PC-9 (cell line): Measurements from ENCODE around the gene GPLD1. TPM values are rescaled to one million over a fixed set of nuclear protein-coding genes. Genes with fewer than 3 reads are reported as not detected.

Experiments
- BruUV-seq: library from RNA; stranded (reverse); fragments of 400-500 nt; replicated peaks from 2 replicates; lab custom pipeline; 2021; lab: Mats Ljungman, UMichigan
- CTCF ChIA-PET: fragments of 300-600 bp; sonication (Branson Sonifier 250); formaldehyde crosslinking; loops from one replicate; lab custom pipeline; 2022; ENCODE audit warnings: antibody characterized with exemption; lab: Charles Lee
- POLR2A ChIA-PET: fragments of 300-600 bp; sonication (Branson Sonifier 250); formaldehyde crosslinking; loops from one replicate; lab custom pipeline; 2022; ENCODE audit warnings: antibody characterized with exemption; ENCODE audit not compliant: unreplicated experiment; lab: Charles Lee
- DNase-seq, 2 experiments: peaks; one replicate each; pipeline versions ENCODE4 v3.0.0 to v3.0.0-alpha.2; 2015 to 2022; ENCODE audit warnings: mixed read lengths in 1 of 2
- H2AFZ ChIP-seq: fragments of 200-600 bp; sonication (generic); 2 replicates; pipeline ENCODE4 v1.8.1; 2017; ENCODE audit warnings: antibody characterized with exemption
- H3F3A ChIP-seq: fragments of 200-600 bp; sonication (generic); 2 replicates; pipeline ENCODE4 v1.8.1; 2017; ENCODE audit warnings: antibody characterized with exemption, mild to moderate bottlenecking, low read depth; ENCODE audit not compliant: insufficient read depth
- H3K27ac ChIP-seq: fragments of 200-600 bp; sonication (generic); 2 replicates; pipeline ENCODE4 v1.6.1; 2016; ENCODE audit warnings: mixed run types
- H3K27me3 ChIP-seq: fragments of 200-600 bp; sonication (generic); 2 replicates; pipeline ENCODE4 v1.6.1; 2016; ENCODE audit warnings: low read depth, mixed run types; ENCODE audit not compliant: insufficient read depth
- H3K36me3 ChIP-seq: fragments of 200-600 bp; sonication (generic); 2 replicates; pipeline ENCODE4 v1.6.1; 2016; ENCODE audit warnings: low read depth, mixed run types
- H3K4me1 ChIP-seq: fragments of 200-600 bp; sonication (generic); replicated peaks from 2 replicates; pipeline ENCODE4 v1.6.1; 2016; ENCODE audit warnings: mixed run types; ENCODE audit not compliant: insufficient read depth
- H3K4me2 ChIP-seq: fragments of 200-600 bp; sonication (generic); 2 replicates; pipeline ENCODE4 v1.6.1; 2017; ENCODE audit warnings: mixed run types
- H3K4me3 ChIP-seq: fragments of 200-600 bp; sonication (generic); 2 replicates; pipeline ENCODE4 v1.6.1; 2016; ENCODE audit warnings: mixed run types
- H3K79me2 ChIP-seq: fragments of 200-600 bp; sonication (generic); 2 replicates; pipeline ENCODE4 v1.6.1; 2017; ENCODE audit warnings: low read depth, mixed run types
- H3K9me2 ChIP-seq: fragments of 200-600 bp; sonication (generic); 2 replicates; pipeline ENCODE4 v1.8.1; 2017; ENCODE audit warnings: mild to moderate bottlenecking; ENCODE audit not compliant: insufficient read depth
- H3K9me3 ChIP-seq: fragments of 200-600 bp; sonication (generic); 2 replicates; pipeline ENCODE4 v1.8.1; 2016; ENCODE audit warnings: low read depth; ENCODE audit not compliant: insufficient read depth
- H4K20me1 ChIP-seq: fragments of 200-600 bp; sonication (generic); 2 replicates; pipeline ENCODE4 v1.8.1; 2017; ENCODE audit not compliant: insufficient read depth
- EZH2 ChIP-seq: fragments of 200-600 bp; sonication (generic); IDR thresholded peaks from 2 replicates; pipeline ENCODE4 v1.8.0; 2017; ENCODE audit warnings: antibody characterized with exemption, low read depth
- intact Hi-C: fragments of 100-400 bp; cut with micrococcal nuclease; formaldehyde crosslinking; loops from one replicate; pipeline ENCODE4 v1.10.0; 2022; ENCODE audit not compliant: unreplicated experiment
- total RNA-seq: library from RNA; stranded (reverse); gene quantifications from 2 replicates; pipeline ENCODE4 v1.2.3, GENCODE V29; 2021
- TF ChIP-seq, protein P1 (sequence below): fragments of 200-600 bp; sonication (generic); conservative IDR thresholded peaks from 2 replicates; pipeline ENCODE4 v1.6.1; 2017; ENCODE audit warnings: mixed run types, antibody characterized with exemption, mild to moderate bottlenecking, moderate library complexity

The GPLD1 gene
- total RNA-seq, 1 experiment from 2014 or later = 2.0 TPM

DNA sequence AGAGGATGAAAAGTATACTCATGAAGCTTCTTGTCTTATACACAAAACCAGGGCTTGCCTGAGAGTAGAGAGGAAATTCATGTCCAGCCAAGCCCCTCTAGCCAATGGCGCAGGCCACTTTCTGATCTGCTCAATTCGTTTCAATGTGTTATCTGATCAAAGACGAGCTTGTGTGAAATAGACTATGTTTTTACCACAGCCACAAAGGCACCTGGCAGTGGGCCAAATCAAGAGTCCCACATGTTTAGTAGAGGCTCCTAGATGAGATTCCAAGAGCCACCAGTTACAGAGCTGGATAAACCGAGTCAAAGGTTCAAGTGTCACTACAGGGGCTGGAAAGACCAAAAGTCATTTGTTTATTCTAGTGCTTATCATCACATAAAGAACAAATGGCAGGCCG, 34.9 kb downstream of the GPLD1 start:
- intact Hi-C loops = no loop called here

DNA sequence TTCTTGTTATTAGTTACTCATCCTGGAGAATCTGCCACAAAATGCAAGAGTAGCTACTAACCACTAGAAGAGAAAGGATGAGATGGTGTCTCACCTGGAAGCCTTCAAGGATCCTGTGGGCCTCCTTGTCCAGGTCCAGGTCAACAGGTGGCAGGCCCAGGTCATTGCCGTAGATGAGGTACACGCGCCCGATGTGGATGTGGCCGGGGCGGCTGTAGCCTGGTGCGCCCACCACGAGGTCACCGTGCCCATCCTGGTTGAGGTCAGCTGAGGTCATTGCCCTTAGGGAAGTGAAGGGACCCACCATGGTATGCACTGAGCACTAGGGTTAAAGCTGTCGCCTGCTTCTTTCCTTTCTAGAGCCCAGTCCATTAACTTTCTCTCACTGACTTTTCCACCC, 35.5 kb downstream of the GPLD1 start:
- H3K27ac ChIP-seq = no peak overlapping the region
- ChIA-PET POLR2A (no interaction called here), CTCF (interaction anchor here (0.6 kb wide), 1 partner anchor 92 kb away, joined by 4 read pairs; no protein-coding TSS in a partner anchor)
- H3K79me2 ChIP-seq = no peaks in the 10 kb centered on the region
- H3K9me3 ChIP-seq = no peaks in the 10 kb centered on the region
- intact Hi-C loops = no loop called here
- TF ChIP-seq EZH2 = no peak
- TF ChIP-seq, protein P1, sequence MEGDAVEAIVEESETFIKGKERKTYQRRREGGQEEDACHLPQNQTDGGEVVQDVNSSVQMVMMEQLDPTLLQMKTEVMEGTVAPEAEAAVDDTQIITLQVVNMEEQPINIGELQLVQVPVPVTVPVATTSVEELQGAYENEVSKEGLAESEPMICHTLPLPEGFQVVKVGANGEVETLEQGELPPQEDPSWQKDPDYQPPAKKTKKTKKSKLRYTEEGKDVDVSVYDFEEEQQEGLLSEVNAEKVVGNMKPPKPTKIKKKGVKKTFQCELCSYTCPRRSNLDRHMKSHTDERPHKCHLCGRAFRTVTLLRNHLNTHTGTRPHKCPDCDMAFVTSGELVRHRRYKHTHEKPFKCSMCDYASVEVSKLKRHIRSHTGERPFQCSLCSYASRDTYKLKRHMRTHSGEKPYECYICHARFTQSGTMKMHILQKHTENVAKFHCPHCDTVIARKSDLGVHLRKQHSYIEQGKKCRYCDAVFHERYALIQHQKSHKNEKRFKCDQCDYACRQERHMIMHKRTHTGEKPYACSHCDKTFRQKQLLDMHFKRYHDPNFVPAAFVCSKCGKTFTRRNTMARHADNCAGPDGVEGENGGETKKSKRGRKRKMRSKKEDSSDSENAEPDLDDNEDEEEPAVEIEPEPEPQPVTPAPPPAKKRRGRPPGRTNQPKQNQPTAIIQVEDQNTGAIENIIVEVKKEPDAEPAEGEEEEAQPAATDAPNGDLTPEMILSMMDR = no peak
- no peaks in the 10 kb centered on the region for H3K9me2 ChIP-seq
- H3K27me3 ChIP-seq = no peaks in the 10 kb centered on the region
- no peaks in the 10 kb centered on the region for H4K20me1 ChIP-seq
- no peak for DNase-seq
- H3K4me2 ChIP-seq = no peak overlapping the region
- BruUV-seq = no TSS peak
- no peak overlapping the region for H3K4me3 ChIP-seq
- H3K4me1 ChIP-seq = peaks cover 33% of the 10 kb centered on the region
- no peak overlapping the region for H2AFZ ChIP-seq
- H3K36me3 ChIP-seq = no peaks in the 10 kb centered on the region
- H3F3A ChIP-seq = peaks cover 17% of the 10 kb centered on the region; the same call in 1 of the 2 replicates

More for the DNA sequence above, 34.9 kb downstream of the GPLD1 start:
- no peak overlapping the region for H3K4me3 ChIP-seq
- H3F3A ChIP-seq = peaks cover 17% of the 10 kb centered on the region; the same call in 1 of the 2 replicates
- H3K4me2 ChIP-seq = no peak overlapping the region
- no peaks in the 10 kb centered on the region for H3K79me2 ChIP-seq
- ChIA-PET POLR2A (no interaction called here), CTCF (no interaction called here)
- H3K4me1 ChIP-seq = peaks cover 31% of the 10 kb centered on the region
- TF ChIP-seq EZH2 = no peak
- TF ChIP-seq, protein P1 = no peak
- no peak overlapping the region for H3K27ac ChIP-seq
- H3K36me3 ChIP-seq = no peaks in the 10 kb centered on the region
- no TSS peak for BruUV-seq
- no peak for DNase-seq
- H4K20me1 ChIP-seq = no peaks in the 10 kb centered on the region
- H3K27me3 ChIP-seq = no peaks in the 10 kb centered on the region
- H3K9me3 ChIP-seq = no peaks in the 10 kb centered on the region
- no peak overlapping the region for H2AFZ ChIP-seq
- H3K9me2 ChIP-seq = no peaks in the 10 kb centered on the region

DNA sequence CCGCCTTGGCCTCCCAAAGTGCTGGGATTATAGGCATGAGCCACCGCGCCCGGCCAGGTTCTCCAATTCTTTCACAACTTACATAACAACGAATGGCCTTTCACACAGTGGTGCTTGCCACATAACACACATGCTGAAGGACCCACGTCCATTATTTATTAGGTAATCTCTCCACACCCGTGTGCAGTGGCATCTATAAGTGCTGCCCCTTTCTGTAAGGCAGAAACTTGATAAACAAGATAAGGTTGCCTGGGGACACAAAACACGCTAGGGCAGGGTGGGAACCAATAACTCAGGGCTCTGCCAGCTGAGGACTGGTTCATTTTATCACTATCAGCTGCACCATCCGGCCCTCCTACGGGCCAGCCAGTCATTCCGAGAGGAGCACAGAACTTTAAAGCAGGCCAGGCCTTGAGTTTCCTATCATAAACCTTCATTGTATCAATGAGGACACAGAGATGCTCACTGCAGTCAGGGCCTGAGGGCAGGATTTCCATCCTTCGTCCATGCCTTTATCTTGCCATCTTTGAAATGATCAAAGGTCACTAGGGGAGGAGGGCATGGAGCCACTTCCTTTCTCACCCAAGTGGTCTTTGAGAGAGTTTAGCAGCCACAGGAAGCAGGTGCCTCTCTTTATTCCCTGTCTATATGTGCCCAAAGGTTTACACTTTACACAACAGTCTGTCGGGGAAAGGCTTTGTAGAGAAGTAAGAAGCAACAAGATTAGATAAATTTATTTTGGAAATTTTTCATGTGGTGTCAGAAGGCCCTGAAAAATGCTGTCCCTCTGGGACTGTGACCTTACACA, 37.6 kb downstream of the GPLD1 start:
- ChIA-PET CTCF (interaction anchor here (0.7 kb wide), 1 partner anchor 258 kb away, joined by 5 read pairs; no protein-coding TSS in a partner anchor), POLR2A (no interaction called here)
- BruUV-seq = no TSS peak

More for the DNA sequence above, 37.6 kb downstream of the GPLD1 start:
- Histone ChIP-seq H3K27ac (peak overlapping the region; percentile 70), H3K9me3 (no peaks in the 10 kb centered on the region), H3K36me3 (no peaks in the 10 kb centered on the region), H3K4me3 (no peak overlapping the region), H3K4me2 (peak overlapping the region; percentile 45), H3K79me2 (no peaks in the 10 kb centered on the region), H2AFZ (0 out of 2 replicates have a peak overlapping the region, but pooled peaks have one; percentile 44), H3F3A (peaks cover 21% of the 10 kb centered on the region; the same call in 1 of the 2 replicates), H3K9me2 (no peaks in the 10 kb centered on the region), H3K27me3 (no peaks in the 10 kb centered on the region), H3K4me1 (peaks cover 32% of the 10 kb centered on the region), H4K20me1 (no peaks in the 10 kb centered on the region)
- TF ChIP-seq EZH2 = no peak
- TF ChIP-seq, protein P1 = no peak
- DNase-seq = peak in 1 of 2 experiments; percentile 90
- intact Hi-C loops = no loop called here
